K562 (cell line): ENCODE measurements around the gene TAF8. TPM values are rescaled to one million over a fixed set of nuclear protein-coding genes. Genes with fewer than 3 reads are reported as not detected.

ENCODE experiments used
- CBX5 ChIP-seq: IDR thresholded peaks from 2 replicates; pipeline ENCODE4 v1.6.1; 2014; ENCODE audit warnings: low read depth, borderline replicate concordance
- CREBBP ChIP-seq: IDR thresholded peaks from one replicate; pipeline ENCODE4 v1.6.1; 2012; ENCODE audit warnings: low read depth, mild to moderate bottlenecking, control low read depth, inconsistent platforms, low read length
- HNRNPUL1 ChIP-seq: fragments of 200-400 bp; formaldehyde crosslinking; IDR thresholded peaks from 2 replicates; pipeline ENCODE4 v1.6.1; 2017; ENCODE audit warnings: low read length
- IFI16 ChIP-seq: fragments of 250-450 bp; sonication (Bioruptor Pico); IDR thresholded peaks from 2 replicates; pipeline ENCODE4 v2.1.2; 2022; ENCODE audit warnings: mild to moderate bottlenecking, inconsistent platforms
- KDM5B ChIP-seq: fragments of 200-600 bp; sonication (generic); IDR thresholded peaks from 2 replicates; pipeline ENCODE4 v1.6.1; 2012; ENCODE audit warnings: low read depth, mild to moderate bottlenecking, moderate library complexity, low read length, control low read depth, inconsistent platforms; ENCODE audit not compliant: insufficient replicate concordance
- MCM2 ChIP-seq: fragments of 450-650 bp; IDR thresholded peaks from 2 replicates; pipeline ENCODE4 v1.6.1; 2017; ENCODE audit warnings: low read depth, mild to moderate bottlenecking
- MCM5 ChIP-seq: fragments of 450-650 bp; IDR thresholded peaks from 2 replicates; pipeline ENCODE4 v1.6.1; 2016; ENCODE audit warnings: low read depth
- MEF2A ChIP-seq: IDR thresholded peaks from 2 replicates; pipeline ENCODE4 v1.6.1; 2011; ENCODE audit warnings: low read depth, mild to moderate bottlenecking, low read length, moderate library complexity; ENCODE audit not compliant: control insufficient read depth
- MYC ChIP-seq, 2 experiments: fragments of 250-450 bp in 1 of 2; sonication (Bioruptor Pico) in 1 of 2; IDR thresholded peaks; 2 replicates each; pipeline versions ENCODE4 v1.5.1 to v1.6.1; 2012 to 2021; ENCODE audit warnings: low read depth in 2 of 2, borderline replicate concordance in 1 of 2, improper control_type of control experiment in 1 of 2, low read length in 1 of 2, mild to moderate bottlenecking in 1 of 2, moderate library complexity in 1 of 2
- PYGO2 ChIP-seq: fragments of 450-650 bp; IDR thresholded peaks from 2 replicates; pipeline ENCODE4 v1.6.1; 2016; ENCODE audit warnings: mild to moderate bottlenecking, missing genetic modification characterization, moderate library complexity, missing compliant biosample characterization
- SREBF1 ChIP-seq: fragments of 150-350 bp; IDR thresholded peaks from 2 replicates; pipeline ENCODE4 v1.6.1; 2014; ENCODE audit warnings: antibody characterized with exemption, low read depth, low read length, borderline replicate concordance
- TEAD1 ChIP-seq, 2 experiments: fragments of 450-650 bp in 1 of 2; sonication (generic) in 1 of 2; formaldehyde crosslinking; IDR thresholded peaks; 2 replicates each; pipeline versions ENCODE4 v1.4.0 to v1.8.0; 2020 to 2022; ENCODE audit warnings: mild to moderate bottlenecking in 2 of 2, missing genetic modification reagents in 1 of 2
- ZNF197 ChIP-seq: fragments of 200-800 bp; sonication (Bioruptor generic); IDR thresholded peaks from 2 replicates; pipeline ENCODE4 v1.6.1; 2016; ENCODE audit warnings: low read depth, missing genetic modification characterization, missing compliant biosample characterization
- ZNF507 ChIP-seq: conservative IDR thresholded peaks from 2 replicates; pipeline ENCODE4 v1.6.1; 2017; ENCODE audit warnings: missing genetic modification characterization, missing compliant biosample characterization
- ZNF764 ChIP-seq: fragments of 250-450 bp; sonication (Bioruptor Pico); IDR thresholded peaks from 2 replicates; pipeline ENCODE4 v1.4.0; 2020; ENCODE audit warnings: low read depth, mild to moderate bottlenecking, moderate library complexity
- polyA plus RNA-seq, 8 experiments: library from polyadenylated mRNA; depleted of rRNA in 4 of 8; stranded (reverse) in 5 of 8; unstranded in 3 of 8; fragments of >200 nt; fragmentation: Nextera tagmentation in 2 of 8; fragmentation: Illumina TruSeq in 1 of 8; extraction: Ambion mirVana in 2 of 8; extraction: Trizol in 1 of 8; gene quantifications; 2 replicates each; pipeline versions ENCODE4 v1.2.1 to v1.2.3, GENCODE V29; 2011 to 2014; ENCODE audit warnings: inconsistent platforms in 1 of 8, missing spikeins in 1 of 8
- total RNA-seq, 7 experiments: library from RNA; depleted of rRNA in 6 of 7; stranded (reverse); fragments of >200 nt in 6 of 7; fragmentation: Illumina TruSeq in 2 of 7; extraction: Trizol in 2 of 7; gene quantifications; 2 replicates each; pipeline versions ENCODE4 v1.2.1 to v1.2.3, GENCODE V29; 2011 to 2021; ENCODE audit warnings: low replicate concordance in 1 of 7
- TF ChIP-seq, protein P1 (sequence below): fragments of 450-650 bp; formaldehyde crosslinking; IDR thresholded peaks from 2 replicates; pipeline ENCODE4 v1.4.0; 2020; ENCODE audit warnings: mild to moderate bottlenecking, moderate library complexity
- TF ChIP-seq, protein P2 (sequence below), 3 experiments: fragments of 200-800 bp in 1 of 3; sonication (Bioruptor generic) in 1 of 3; sonication (generic) in 1 of 3; formaldehyde crosslinking in 1 of 3; IDR thresholded peaks; 2 replicates each; pipeline versions ENCODE4 v1.6.1 to v1.8.0; 2016 to 2022; ENCODE audit warnings: mild to moderate bottlenecking in 2 of 3, missing compliant biosample characterization in 2 of 3, missing genetic modification characterization in 2 of 3, missing genetic modification reagents in 1 of 3
- TF ChIP-seq, protein P3 (sequence below): fragments of 200-800 bp; sonication (Bioruptor generic); IDR thresholded peaks from 2 replicates; pipeline ENCODE4 v1.6.1; 2017; ENCODE audit warnings: missing genetic modification characterization, missing compliant biosample characterization
- TF ChIP-seq, protein P4 (sequence below): fragments of 250-450 bp; sonication (Bioruptor Pico); IDR thresholded peaks from 2 replicates; pipeline ENCODE4 v1.5.0; 2020; ENCODE audit warnings: mild to moderate bottlenecking, borderline replicate concordance

Gene TAF8
- total and polyA plus RNA-seq, 9 of the 15 experiments (the other 6 are each of a cell fraction or from before 2014, with no cell fraction given) = 29.4 to 84.0 (median 52.6) TPM

DNA sequence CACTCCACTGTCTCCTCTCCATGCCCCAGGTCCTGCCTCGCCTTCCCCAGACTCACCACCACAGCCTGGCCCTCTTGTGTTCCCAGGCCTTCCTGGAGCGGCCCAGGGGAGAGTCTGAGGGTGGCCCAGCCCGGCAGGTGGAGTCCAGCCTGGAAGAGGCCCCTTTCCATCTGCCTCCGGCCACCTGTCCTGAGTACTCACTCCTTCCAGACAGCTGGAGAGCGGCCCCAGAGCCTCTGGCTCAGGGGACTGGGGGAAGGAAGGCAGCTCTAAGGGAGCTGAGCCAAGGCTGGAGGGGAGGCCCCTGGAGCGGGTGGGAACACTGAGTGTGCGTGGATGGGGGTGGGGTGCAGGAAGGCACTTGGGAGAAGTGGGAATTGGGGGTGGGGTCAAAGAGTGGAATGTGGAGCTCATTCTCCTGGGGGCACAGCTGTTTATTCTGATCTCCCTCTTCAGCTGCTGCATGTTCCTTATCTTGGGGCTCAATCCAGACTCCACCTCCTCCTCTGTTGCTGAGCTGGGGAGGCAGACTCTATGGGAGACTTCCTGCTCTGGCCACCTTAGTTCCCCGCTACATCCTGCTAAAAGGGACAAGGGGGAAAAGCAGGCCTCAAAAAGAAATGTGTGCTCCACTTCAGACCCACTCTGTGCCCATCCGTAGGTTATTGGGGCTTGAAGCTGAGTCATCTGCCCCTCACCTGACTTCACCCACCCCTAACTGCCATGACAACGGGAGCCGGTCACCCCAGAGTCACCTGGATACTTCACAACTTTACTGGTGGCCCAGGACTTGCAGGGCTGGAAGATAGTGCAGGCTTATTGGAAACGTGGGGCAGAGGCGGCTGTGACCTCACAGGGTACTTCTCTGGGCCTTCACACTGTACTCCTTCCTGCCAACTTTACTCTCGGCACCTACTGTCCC lies 19.5 kb upstream of the TAF8 start (continued):
- TF ChIP-seq, protein P1, sequence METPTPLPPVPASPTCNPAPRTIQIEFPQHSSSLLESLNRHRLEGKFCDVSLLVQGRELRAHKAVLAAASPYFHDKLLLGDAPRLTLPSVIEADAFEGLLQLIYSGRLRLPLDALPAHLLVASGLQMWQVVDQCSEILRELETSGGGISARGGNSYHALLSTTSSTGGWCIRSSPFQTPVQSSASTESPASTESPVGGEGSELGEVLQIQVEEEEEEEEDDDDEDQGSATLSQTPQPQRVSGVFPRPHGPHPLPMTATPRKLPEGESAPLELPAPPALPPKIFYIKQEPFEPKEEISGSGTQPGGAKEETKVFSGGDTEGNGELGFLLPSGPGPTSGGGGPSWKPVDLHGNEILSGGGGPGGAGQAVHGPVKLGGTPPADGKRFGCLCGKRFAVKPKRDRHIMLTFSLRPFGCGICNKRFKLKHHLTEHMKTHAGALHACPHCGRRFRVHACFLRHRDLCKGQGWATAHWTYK (CRISPR knock-in tag) = peak; percentile 87
- TF ChIP-seq, protein P2, sequence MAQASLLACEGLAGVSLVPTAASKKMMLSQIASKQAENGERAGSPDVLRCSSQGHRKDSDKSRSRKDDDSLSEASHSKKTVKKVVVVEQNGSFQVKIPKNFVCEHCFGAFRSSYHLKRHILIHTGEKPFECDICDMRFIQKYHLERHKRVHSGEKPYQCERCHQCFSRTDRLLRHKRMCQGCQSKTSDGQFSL (CRISPR knock-in tag; IDR thresholded peaks at IDR 0.05) = no peak
- TF ChIP-seq, protein P2 (tag; IDR thresholded peaks at IDR 0.05) = no peak
- TF ChIP-seq IFI16 (CRISPR knock-in tag) (no peak; the same call in 1 of the 2 replicates), CREBBP (no peak), MCM5 (no peak), SREBF1 (no peak), ZNF764 (CRISPR knock-in tag) (no peak), PYGO2 (no peak), KDM5B (peak; percentile 32), MYC (IDR thresholded peaks at IDR 0.05; ENCODE audit: low read depth, low read length) (peak; percentile 49; the same call in 1 of the 2 replicates), MYC (CRISPR knock-in tag; IDR thresholded peaks at IDR 0.05; ENCODE audit: borderline replicate concordance, low read depth) (peak; percentile 29; the same call in 1 of the 2 replicates), CBX5 (no peak), ZNF507 (tag) (no peak), MEF2A (no peak), TEAD1 (CRISPR knock-in tag; IDR thresholded peaks at IDR 0.05) (peak in 1 of 2 experiments; percentile 62; a peak in 1 of 4 replicates), ZNF197 (CRISPR knock-in tag) (no peak; the same call in 1 of the 2 replicates), MCM2 (no peak), HNRNPUL1 (no peak)
- TF ChIP-seq, protein P3, sequence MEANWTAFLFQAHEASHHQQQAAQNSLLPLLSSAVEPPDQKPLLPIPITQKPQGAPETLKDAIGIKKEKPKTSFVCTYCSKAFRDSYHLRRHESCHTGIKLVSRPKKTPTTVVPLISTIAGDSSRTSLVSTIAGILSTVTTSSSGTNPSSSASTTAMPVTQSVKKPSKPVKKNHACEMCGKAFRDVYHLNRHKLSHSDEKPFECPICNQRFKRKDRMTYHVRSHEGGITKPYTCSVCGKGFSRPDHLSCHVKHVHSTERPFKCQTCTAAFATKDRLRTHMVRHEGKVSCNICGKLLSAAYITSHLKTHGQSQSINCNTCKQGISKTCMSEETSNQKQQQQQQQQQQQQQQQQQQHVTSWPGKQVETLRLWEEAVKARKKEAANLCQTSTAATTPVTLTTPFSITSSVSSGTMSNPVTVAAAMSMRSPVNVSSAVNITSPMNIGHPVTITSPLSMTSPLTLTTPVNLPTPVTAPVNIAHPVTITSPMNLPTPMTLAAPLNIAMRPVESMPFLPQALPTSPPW (CRISPR knock-in tag) = peak; percentile 48; the same call in 1 of the 2 replicates
- TF ChIP-seq, protein P4, sequence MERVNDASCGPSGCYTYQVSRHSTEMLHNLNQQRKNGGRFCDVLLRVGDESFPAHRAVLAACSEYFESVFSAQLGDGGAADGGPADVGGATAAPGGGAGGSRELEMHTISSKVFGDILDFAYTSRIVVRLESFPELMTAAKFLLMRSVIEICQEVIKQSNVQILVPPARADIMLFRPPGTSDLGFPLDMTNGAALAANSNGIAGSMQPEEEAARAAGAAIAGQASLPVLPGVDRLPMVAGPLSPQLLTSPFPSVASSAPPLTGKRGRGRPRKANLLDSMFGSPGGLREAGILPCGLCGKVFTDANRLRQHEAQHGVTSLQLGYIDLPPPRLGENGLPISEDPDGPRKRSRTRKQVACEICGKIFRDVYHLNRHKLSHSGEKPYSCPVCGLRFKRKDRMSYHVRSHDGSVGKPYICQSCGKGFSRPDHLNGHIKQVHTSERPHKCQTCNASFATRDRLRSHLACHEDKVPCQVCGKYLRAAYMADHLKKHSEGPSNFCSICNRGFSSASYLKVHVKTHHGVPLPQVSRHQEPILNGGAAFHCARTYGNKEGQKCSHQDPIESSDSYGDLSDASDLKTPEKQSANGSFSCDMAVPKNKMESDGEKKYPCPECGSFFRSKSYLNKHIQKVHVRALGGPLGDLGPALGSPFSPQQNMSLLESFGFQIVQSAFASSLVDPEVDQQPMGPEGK (CRISPR knock-in tag) = no peak
